ENCODE data around the gene NETO2.
"Not testable (repeated sequence)": the region's sequence is repeated elsewhere in the genome, so short reads cannot be mapped to it uniquely, and the experiment has no call there.

DNA sequence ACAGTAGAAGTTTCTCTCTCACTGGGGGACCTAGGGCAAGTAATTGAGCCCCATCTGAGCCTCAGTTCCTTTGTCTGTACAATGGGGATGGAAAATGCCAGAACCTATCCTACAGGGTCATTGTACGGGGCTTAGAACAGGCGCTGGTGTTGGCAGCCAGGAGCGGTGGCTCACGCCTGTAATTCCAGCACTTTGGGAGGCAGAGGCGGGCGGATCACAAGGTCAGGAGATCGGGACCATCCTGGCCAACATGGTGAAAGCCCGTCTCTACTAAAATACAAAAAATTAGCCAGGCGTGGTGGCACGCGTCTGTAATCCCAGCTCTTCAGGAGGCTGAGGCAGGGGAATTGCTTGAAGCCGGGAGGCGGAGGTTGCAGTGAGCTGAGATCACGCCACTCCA lies 87.7 kb downstream of the NETO2 start:
- not testable (repeated sequence) for TF ChIP-seq EZH2 (IDR thresholded peaks at IDR 0.05; ENCODE audit: borderline replicate concordance); EZH2phosphoT487 (IDR thresholded peaks at IDR 0.05; ENCODE audit: low read depth, severe bottlenecking, unreplicated experiment)
- TF ChIP-seq, protein P1, sequence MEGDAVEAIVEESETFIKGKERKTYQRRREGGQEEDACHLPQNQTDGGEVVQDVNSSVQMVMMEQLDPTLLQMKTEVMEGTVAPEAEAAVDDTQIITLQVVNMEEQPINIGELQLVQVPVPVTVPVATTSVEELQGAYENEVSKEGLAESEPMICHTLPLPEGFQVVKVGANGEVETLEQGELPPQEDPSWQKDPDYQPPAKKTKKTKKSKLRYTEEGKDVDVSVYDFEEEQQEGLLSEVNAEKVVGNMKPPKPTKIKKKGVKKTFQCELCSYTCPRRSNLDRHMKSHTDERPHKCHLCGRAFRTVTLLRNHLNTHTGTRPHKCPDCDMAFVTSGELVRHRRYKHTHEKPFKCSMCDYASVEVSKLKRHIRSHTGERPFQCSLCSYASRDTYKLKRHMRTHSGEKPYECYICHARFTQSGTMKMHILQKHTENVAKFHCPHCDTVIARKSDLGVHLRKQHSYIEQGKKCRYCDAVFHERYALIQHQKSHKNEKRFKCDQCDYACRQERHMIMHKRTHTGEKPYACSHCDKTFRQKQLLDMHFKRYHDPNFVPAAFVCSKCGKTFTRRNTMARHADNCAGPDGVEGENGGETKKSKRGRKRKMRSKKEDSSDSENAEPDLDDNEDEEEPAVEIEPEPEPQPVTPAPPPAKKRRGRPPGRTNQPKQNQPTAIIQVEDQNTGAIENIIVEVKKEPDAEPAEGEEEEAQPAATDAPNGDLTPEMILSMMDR (IDR thresholded peaks at IDR 0.05; ENCODE audit: poor library complexity), result not testable (repeated sequence)
